ENCODE results near the gene VPS8.
"Not testable (repeated sequence)": the region's sequence is repeated elsewhere in the genome, so short reads cannot be mapped to it uniquely, and the experiment has no call there.

The VPS8 gene

GRCh38 chr3:184985586-184985985, 173.6 kb downstream of the VPS8 start:
- no peak for DNase-seq (ENCODE audit: low spot score)

- no peak for DNase-seq (ENCODE audit: low spot score)
Observed at GRCh38 chr3:184986366-184986889, 174.5 kb downstream of the VPS8 start.

GRCh38 chr3:184993394-184993793, 181.4 kb downstream of the VPS8 start:
- DNase-seq (ENCODE audit: low spot score), result no peak

GRCh38 chr3:185003876-185004275, 191.9 kb downstream of the VPS8 start:
- not testable (repeated sequence) for DNase-seq (ENCODE audit: low spot score)

GRCh38 chr3:185009650-185010049, 197.7 kb downstream of the VPS8 start:
- no peak for DNase-seq (ENCODE audit: low spot score)

GRCh38 chr3:185017584-185017983, 205.6 kb downstream of the VPS8 start:
- not testable (repeated sequence) for DNase-seq (ENCODE audit: low spot score)

GRCh38 chr3:185017996-185018395, 206.0 kb downstream of the VPS8 start:
- not testable (repeated sequence) for DNase-seq (ENCODE audit: low spot score)

GRCh38 chr3:185021256-185021655, 209.3 kb downstream of the VPS8 start:
- DNase-seq (ENCODE audit: low spot score), result no peak

GRCh38 chr3:185024406-185024805, 212.4 kb downstream of the VPS8 start:
- DNase-seq (ENCODE audit: low spot score), result no peak

GRCh38 chr3:185024966-185025365, 213.0 kb downstream of the VPS8 start:
- DNase-seq (ENCODE audit: low spot score), result no peak

- DNase-seq (ENCODE audit: low spot score), result no peak
Observed at GRCh38 chr3:185028121-185028520, 216.2 kb downstream of the VPS8 start.

GRCh38 chr3:185029086-185029485, 217.1 kb downstream of the VPS8 start:
- DNase-seq (ENCODE audit: low spot score), result no peak

- no peak for DNase-seq (ENCODE audit: low spot score)
Observed at GRCh38 chr3:185030399-185030798, 218.4 kb downstream of the VPS8 start.

- DNase-seq (ENCODE audit: low spot score), result no peak
Observed at GRCh38 chr3:185030951-185031350, 219.0 kb downstream of the VPS8 start.

- no peak for DNase-seq (ENCODE audit: low spot score)
Observed at GRCh38 chr3:185037801-185038200, 225.8 kb downstream of the VPS8 start.

GRCh38 chr3:185040425-185040824, 228.5 kb downstream of the VPS8 start:
- DNase-seq (ENCODE audit: low spot score), result no peak

- DNase-seq (ENCODE audit: low spot score), result no peak
Observed at GRCh38 chr3:185041540-185041939, 229.6 kb downstream of the VPS8 start.

GRCh38 chr3:185042312-185043050, 230.5 kb downstream of the VPS8 start:
- DNase-seq (ENCODE audit: low spot score), result no peak

GRCh38 chr3:185046164-185046515, 234.2 kb downstream of the VPS8 start:
- DNase-seq (ENCODE audit: low spot score), result no peak

- no peak for DNase-seq (ENCODE audit: low spot score)
Observed at GRCh38 chr3:185046603-185047002, 234.6 kb downstream of the VPS8 start.

GRCh38 chr3:185049710-185050109, 237.7 kb downstream of the VPS8 start:
- no peak for DNase-seq (ENCODE audit: low spot score)

GRCh38 chr3:185051801-185052200, 239.8 kb downstream of the VPS8 start:
- no peak for DNase-seq (ENCODE audit: low spot score)

- DNase-seq (ENCODE audit: low spot score), result no peak
Observed at GRCh38 chr3:185052631-185053030, 240.7 kb downstream of the VPS8 start.

- no peak for DNase-seq (ENCODE audit: low spot score)
Observed at GRCh38 chr3:185056908-185057307, 244.9 kb downstream of the VPS8 start.
